SKM-1 (cell line): Measurements from ENCODE around the gene ZFYVE1.
A peak's percentile ranks its signal among the peaks of the same experiment; 100 is the strongest.
"Not testable (repeated sequence)": the region's sequence is repeated elsewhere in the genome, so short reads cannot be mapped to it uniquely, and the experiment has no call there.

Source experiments
- DNase-seq: peaks from one replicate; lab custom pipeline; 2025; ENCODE audit not compliant: unreplicated experiment; lab: John Stamatoyannopoulos, UW

The ZFYVE1 gene

DNA sequence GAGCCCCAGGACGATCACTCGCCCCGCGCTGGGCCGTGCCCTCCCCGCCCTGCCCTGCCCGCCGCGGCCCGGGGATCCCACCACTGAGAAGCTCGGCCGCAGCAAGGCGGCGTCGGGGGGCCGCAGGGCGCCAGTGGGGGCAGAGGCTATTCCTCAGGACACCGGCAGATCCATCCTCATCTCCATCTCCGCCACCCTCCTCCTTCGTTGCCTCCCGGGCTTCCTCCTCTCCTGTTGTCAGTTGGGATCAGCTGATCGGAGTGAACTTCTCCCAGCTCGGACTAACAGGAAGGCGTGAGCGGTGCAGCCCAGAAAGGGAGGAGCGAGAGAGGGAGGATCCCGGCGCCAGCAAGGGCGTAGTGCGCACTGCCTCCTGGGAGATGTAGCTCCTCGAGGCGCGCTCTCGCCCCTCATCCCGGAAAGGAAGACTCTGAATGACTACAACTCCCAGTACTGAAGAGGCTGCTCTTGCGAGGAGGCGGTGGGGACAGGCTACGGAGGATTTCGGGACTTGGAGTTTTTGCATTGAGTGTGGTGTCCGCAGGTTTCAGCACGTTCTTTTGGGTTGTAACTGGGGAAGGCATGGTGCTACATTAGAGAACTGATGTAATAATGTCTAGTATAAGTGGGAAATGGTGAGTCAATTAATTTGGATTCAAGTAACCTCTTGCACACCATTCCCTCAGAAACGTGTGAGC is at the start of gene ZFYVE1:
Gene ZFYVE1 (minus strand): TSS at position 262 of the 698 bp plus-strand sequence. CDS start 2,598 bp downstream, outside the sequence.
- DNase-seq, result peak; percentile 78

DNA sequence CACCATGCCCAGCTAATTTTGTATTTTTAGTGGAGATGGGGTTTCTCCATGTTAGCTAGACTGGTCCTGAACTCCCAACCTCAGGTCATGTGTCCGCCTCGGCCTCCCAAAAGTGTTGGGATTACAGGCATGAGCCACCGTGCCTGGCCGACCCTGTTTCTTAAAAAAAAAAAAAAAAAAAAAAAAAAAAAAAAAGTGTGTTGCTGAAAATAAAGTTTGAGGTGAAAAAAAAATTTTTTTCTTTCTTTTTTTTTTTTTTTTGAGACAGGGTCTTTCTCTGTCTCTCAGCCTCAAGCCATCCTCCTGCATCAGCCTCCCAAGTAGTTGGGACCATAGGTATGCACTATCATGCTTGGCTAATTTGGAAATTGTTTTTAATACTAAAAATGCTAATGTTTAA is 42.7 kb upstream of the ZFYVE1 start:
- no peak for DNase-seq

GRCh38 chr14:73058922-73059673 is 32.2 kb upstream of the ZFYVE1 start:
- no peak for DNase-seq

GRCh38 chr14:73058224-73058921 is 31.5 kb upstream of the ZFYVE1 start, which contains the start of gene RBM25:
TSS of gene RBM25 (plus strand) at chr14:73058534. CDS start at chr14:73071642, 13,108 bp downstream.
- peak; percentile 76 for DNase-seq

- no peak for DNase-seq
Observed at GRCh38 chr14:73057944-73058223, 31.0 kb upstream of the ZFYVE1 start.

DNA sequence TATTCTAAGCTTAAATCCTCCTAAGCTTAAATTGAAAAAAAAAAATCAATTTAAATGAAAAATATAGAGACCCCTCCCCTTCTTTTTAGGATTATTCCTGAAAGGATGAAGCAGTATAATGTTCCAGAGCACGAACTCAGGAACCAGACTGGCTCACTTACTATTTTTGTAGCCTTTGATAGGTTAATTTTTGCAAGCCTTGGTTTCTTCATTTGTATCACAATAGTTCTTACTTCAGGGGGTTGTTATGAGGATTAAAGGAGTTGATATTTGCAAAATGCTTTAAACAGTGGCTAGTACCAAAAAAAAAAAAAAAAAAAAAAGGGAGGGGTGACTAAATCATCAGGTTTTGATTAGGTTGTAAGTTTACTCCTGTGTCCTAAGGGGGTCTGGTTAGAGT is 28.3 kb upstream of the ZFYVE1 start:
- DNase-seq, result no peak

- no peak for DNase-seq
Observed at GRCh38 chr14:73049428-73049827, 22.5 kb upstream of the ZFYVE1 start.

DNA sequence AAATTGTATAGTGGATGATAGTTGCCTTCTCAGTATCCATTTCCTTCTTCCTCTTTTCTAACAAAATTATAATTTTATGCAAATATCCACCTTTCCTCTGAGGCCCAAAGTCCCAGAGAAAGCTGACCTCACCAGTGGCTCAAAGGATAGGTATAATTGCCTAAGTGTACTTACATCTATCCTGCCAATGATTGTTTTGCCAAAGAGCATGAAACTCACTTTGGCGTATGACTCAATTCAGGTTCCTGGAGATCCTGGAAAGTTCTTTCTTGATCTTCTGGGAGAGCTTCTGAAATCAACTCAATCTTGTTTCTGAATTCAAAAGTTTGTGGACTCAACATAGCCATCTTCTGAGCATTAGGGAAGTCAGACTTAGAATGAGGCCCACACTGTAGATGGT is 20.9 kb upstream of the ZFYVE1 start:
- DNase-seq, result no peak

GRCh38 chr14:73036706-73037450 is 10.0 kb upstream of the ZFYVE1 start:
- not testable (repeated sequence) for DNase-seq

GRCh38 chr14:73027984-73028383 is 1.1 kb upstream of the ZFYVE1 start:
- no peak for DNase-seq

DNA sequence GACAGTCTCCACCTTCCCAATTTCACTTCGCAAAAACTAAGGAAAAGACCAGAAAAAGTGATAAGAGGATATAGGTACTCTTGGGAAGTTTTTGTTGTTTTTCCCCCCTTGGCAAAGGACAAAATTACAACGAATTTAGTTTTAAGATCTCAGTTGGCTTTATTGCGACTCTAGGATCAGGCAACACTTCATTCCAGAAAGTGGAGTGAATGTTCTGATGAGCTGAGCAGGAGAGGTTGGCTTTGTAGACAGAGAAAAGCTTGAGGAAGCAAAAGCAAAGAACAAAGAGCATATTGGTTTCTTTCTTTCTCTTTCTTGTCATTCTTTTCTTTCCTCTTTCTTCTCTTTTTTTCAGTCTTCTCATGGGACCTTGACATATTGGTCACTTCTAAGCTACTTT is 640 bp upstream of the ZFYVE1 start:
- DNase-seq, result no peak

DNA sequence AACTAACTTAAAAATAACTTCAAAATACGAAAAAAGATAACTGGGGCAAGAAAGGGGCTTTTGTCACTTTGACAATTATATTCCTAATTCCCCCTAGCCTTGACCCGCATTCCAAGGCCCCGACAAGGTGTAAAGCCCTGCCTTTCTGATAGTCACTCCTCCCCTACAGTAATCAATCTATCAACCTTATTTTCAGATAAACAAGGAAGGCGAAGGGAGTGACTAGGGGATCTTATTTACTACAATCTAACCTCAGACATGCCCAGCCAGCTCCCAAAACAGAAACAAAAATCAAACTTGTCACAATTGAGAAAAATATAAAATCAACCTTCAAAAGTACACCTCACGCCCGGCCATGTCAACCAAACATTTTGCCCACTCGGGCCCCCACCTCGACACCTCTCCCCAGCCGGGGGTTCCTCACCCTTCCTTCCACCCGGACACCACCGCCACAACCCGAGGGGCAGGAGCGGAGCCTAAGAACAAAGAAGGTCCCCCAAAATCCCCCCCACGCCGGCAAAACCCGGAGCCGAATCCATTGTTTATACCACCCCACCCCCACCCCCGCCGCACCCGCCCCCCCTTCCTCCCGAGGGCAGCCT is 562 bp downstream of the ZFYVE1 start:
- no peak for DNase-seq

DNA sequence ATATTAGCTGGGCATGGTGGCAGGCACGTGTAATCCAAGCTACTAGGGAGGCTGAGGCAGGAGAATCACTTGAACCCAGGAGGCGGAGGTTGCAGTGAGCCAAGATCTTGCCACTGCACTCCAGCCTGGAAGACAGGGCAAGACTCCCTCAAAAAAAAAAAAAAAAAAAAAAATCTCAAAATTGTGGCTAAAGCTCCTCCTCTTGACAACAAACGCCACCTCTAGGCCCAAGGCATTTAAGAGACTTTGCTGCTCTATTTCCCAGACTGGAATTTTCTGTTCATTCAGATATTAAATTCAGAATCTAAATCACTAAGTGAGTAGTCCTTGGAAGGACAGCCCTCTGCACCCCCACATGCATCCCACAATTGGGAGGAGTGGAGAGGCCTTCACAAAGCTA is 1.4 kb downstream of the ZFYVE1 start:
- no peak for DNase-seq

DNA sequence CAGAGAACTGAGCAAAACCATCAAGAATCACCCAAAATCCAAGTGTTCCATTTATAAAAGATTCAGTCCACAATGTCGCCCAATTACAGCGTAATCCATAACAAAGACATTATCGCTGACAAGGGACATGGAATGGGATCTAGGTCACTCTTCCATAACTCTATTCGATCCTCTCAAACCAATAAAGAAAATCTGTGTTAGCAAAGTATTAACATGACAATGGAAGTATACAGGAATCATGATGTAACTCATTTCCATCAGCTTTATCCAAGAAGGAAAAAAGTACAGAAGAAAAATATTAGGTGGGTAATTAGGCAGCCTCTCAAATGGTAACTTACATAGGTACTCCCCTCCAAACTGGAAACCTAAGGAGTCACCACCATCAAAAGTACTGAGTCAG is 4.9 kb downstream of the ZFYVE1 start:
- no peak for DNase-seq

- not testable (repeated sequence) for DNase-seq
Observed at GRCh38 chr14:73016011-73016410, 10.9 kb downstream of the ZFYVE1 start.

- not testable (repeated sequence) for DNase-seq
Observed at GRCh38 chr14:73015552-73015951, 11.4 kb downstream of the ZFYVE1 start.

GRCh38 chr14:73014105-73014504 is 12.8 kb downstream of the ZFYVE1 start:
- no peak for DNase-seq

DNA sequence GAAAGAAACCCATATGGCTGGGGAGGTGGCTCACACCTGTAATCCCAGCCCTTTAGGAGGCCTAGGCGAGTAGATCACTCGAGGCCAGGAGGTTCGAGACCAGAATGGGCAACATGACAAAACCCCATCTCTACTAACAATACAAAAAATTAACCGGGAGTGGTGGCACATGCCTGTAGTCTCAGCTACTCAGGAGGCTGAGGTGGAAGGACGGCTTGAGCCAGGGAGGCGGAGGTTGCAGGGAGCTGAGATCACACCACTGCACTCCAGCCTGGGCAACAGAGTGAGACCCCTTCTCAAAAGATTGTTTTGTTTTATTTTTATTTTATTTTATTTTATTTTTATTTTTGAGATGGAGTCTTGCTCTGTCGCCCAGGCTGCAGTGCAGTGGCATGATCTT is 15.7 kb downstream of the ZFYVE1 start:
- DNase-seq, result not testable (repeated sequence)

DNA sequence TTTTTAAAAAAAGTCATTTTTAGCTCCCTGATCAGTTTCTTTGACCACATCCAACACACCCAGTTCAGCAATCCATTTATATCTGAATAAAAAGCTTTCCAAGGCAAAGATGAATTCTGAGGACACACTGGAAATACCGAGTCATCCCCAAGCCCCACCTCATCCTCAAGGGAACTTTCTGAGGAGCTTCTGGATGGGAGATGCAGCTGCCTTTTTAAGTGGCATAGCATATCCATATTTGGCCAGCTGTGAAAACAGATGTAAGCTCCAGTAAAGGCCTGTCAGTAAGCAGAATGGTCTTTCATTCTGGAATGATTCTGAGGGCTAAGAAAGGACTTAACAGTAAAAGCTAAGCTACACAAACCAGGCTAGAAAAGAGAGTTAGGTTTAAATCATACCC is 18.4 kb downstream of the ZFYVE1 start:
- no peak for DNase-seq

- DNase-seq, result no peak
Observed at GRCh38 chr14:73007835-73008234, 19.1 kb downstream of the ZFYVE1 start.

- DNase-seq, result not testable (repeated sequence)
Observed at GRCh38 chr14:73004641-73005040, 22.3 kb downstream of the ZFYVE1 start.
